HG03354 (cell line): ENCODE data around the gene RASA4.
"Not testable (repeated sequence)": the region's sequence is repeated elsewhere in the genome, so short reads cannot be mapped to it uniquely, and the experiment has no call there.

ENCODE experiments used
- ATAC-seq: cut with Tn5 transposase; IDR thresholded peaks from one replicate; pipeline ENCODE4 v1.9.1; 2021; ENCODE audit warnings: mild to moderate bottlenecking; ENCODE audit not compliant: unreplicated experiment, poor library complexity, severe bottlenecking

Gene RASA4

DNA sequence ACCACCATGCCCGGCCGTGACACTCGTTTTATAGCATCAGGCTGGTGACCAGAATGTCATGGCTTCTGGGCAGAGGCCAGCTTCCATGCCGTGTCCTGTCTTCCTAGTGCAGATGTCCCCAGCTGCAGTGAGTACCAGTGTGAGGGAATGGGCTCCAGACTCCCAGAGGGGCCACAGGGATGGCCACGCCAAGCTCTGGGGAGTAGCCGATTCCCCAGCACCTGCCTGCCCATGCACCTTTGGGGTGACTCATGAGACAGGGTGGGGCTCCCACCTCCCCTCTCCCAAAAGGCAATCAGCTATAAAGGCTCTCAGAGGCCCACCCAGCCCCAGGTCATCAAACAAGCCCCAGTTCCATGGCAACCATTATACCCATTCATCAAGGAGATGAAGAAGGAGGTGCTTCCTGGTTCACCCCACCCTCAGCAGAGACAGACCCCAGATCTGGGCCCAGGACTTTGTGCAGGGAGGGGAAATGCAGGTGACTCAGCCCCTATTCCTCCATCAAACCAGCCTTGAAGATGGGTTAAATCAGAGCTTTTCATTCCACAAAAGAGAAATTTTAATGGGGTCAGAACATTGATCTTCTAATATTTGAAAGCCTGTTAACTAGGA, 65.6 kb downstream of the RASA4 start, which contains the start of gene SPDYE2:
Gene SPDYE2, plus strand, starts transcription at position 419 of the 615 bp plus-strand sequence. CDS start 2,030 bp downstream, outside the sequence.
- ATAC-seq = not testable (repeated sequence)

DNA sequence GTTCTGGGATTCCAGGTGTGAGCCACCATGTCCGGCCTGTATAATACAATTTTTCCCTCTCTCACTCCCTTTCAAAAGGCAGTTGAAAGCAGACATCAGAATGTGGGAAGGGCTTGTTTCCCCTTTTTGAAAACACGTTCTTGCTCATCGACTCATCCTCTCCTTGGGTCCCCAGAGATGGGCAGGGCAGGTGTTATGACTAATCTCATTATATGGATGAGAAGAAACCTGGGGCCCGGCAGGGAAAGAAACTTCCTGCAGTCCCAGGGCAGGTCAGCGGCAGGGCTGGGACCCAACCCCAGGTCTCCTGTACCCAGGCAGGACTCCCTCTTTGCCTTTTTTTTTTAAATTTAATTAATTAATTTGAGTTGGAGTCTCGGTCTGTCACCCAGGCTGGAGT, 70.2 kb downstream of the RASA4 start:
- peak; percentile 78 for ATAC-seq

DNA sequence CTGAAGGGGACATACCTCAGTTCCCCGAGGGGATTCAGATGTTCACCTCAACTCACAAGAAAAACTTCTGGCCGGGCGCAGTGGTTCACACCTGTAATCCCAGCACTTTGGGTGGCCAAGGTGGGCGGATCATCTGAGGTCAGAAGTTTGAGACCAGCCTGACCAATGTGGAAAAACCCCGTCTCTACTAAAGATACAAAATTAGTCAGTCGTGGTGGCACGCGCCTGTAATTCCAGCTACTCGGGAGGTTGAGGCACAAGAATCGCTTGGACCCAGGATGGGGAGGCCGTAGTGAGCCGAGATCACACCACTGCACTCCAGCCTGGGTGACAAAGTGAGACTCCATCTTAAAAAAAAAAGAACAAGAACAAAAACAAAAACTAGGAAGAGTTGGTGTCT, 71.3 kb downstream of the RASA4 start:
- ATAC-seq = not testable (repeated sequence)

- not testable (repeated sequence) for ATAC-seq
These were observed 72.2 kb downstream of the RASA4 start for GRCh38 chr7:102544372-102544771.

DNA sequence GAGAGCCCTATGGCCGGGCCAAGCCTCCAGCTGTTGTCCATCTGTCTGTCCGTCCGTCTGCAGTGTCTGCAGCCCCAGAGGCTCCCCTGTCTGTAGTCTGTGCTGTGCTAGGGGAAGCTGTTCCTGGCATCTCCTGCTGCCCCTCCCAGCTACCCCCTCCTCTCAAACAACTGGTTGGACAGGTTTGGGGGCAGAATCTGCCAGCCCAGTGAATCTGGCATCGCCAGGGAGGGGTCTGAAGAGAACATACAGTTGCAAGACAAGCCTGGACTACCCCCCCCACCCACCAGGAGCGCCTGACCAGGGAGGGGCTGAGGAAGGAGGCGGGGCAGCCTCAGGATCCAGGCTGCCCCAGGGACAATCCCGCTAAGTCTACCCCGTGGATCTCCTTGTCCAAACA, 73.0 kb downstream of the RASA4 start, which contains the start of gene UPK3BL2:
Gene UPK3BL2, minus strand, starts transcription at position 101 of the 400 bp plus-strand sequence. Its CDS starts 60 bp downstream, at position 41.
- ATAC-seq = not testable (repeated sequence)

DNA sequence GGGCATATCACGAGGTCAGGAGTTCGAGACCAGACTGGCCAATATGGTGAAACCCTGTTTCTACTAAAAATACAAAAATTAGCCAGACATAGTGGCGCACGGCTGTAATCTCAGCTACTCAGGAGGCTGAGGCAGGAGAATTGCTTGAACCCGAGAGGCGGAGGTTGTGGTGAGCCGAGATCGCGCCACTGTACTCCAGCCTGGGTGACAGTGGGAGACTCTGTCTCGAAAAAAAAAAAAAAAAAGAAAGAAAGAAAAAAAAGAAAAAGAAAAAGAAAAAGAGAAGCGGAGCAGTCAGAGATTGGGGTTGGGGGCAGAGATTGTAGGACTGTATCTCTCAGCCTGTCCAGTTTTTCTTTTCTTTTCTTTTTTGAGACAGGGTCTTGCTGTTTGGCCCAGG, 73.8 kb downstream of the RASA4 start:
- not testable (repeated sequence) for ATAC-seq

- ATAC-seq = not testable (repeated sequence)
These were observed 74.5 kb downstream of the RASA4 start for GRCh38 chr7:102542083-102542482.

- not testable (repeated sequence) for ATAC-seq
These were observed 76.0 kb downstream of the RASA4 start for GRCh38 chr7:102540604-102541003.

- not testable (repeated sequence) for ATAC-seq
These were observed 81.4 kb downstream of the RASA4 start for GRCh38 chr7:102535062-102535615.

- ATAC-seq = not testable (repeated sequence)
These were observed 84.4 kb downstream of the RASA4 start for GRCh38 chr7:102532127-102532526.

DNA sequence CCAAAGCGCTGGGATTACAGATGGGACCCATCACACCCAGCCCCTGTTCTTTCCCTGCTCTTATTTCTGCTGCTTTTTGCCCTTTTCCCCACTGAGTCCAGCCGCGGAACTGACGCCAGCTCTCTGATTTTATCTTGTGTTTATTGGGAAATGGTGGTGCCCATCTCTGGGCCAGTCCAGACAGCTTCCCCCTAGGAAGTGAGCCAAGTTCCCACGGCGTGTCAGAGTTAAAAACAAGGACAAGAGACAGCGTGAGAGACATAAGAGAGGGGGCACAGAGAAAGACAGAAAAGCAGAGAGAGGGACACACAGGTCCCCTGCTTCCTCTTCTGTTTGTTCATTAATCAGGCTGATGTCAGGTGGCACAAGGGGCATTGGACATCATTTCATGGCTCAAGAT, 85.0 kb downstream of the RASA4 start:
- not testable (repeated sequence) for ATAC-seq

- not testable (repeated sequence) for ATAC-seq
These were observed 88.4 kb downstream of the RASA4 start for GRCh38 chr7:102527822-102528793.

- ATAC-seq = not testable (repeated sequence)
These were observed 89.4 kb downstream of the RASA4 start for GRCh38 chr7:102527182-102527581.

DNA sequence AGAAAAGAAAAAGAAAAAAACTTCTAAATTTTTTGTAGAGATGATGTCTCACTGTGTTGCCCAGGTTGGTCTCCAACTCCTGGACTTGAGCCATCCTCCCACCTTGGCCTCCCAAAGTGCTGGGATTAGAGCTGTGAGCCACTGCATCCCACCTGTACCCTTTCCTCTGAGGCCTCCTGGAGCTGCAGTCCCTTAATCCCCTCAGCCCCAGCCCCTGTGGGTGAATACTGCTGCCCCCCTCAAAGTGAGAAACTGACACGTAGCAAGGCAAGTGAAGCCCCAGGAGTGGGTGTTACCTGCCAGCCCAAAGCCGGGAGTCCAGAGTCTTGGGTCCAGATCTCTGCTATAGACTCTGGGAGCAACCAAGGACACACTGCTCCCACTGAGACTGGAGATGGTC, 91.8 kb downstream of the RASA4 start:
- not testable (repeated sequence) for ATAC-seq
